DMS114 treated with DMSO at 0.1 percent for 48 hours (cell line): Measurements from ENCODE around the gene SLC19A1.

Source experiments
- DNase-seq: peaks from one replicate; lab custom pipeline; 2025; ENCODE audit not compliant: unreplicated experiment; lab: John Stamatoyannopoulos, UW

SLC19A1 gene

GRCh38 chr21:45458281-45459170 is 83.7 kb downstream of the SLC19A1 start:
- DNase-seq, result no peak

GRCh38 chr21:45457832-45458172 is 84.4 kb downstream of the SLC19A1 start:
- DNase-seq, result no peak

GRCh38 chr21:45457161-45457831 is 84.9 kb downstream of the SLC19A1 start:
- DNase-seq, result no peak

- no peak for DNase-seq
These were observed 85.6 kb downstream of the SLC19A1 start for GRCh38 chr21:45456584-45457160.

- no peak for DNase-seq
These were observed 86.3 kb downstream of the SLC19A1 start for GRCh38 chr21:45455674-45456583.

GRCh38 chr21:45454926-45455673 is 87.1 kb downstream of the SLC19A1 start:
- DNase-seq, result no peak

GRCh38 chr21:45454060-45454925 is 87.9 kb downstream of the SLC19A1 start:
- no peak for DNase-seq

- DNase-seq, result no peak
These were observed 88.8 kb downstream of the SLC19A1 start for GRCh38 chr21:45453308-45453950.

- no peak for DNase-seq
These were observed 89.4 kb downstream of the SLC19A1 start for GRCh38 chr21:45452696-45453307.

GRCh38 chr21:45451771-45452182 is 90.5 kb downstream of the SLC19A1 start:
- DNase-seq, result no peak

- no peak for DNase-seq
These were observed 91.0 kb downstream of the SLC19A1 start for GRCh38 chr21:45451091-45451740.

- DNase-seq, result no peak
These were observed 91.7 kb downstream of the SLC19A1 start for GRCh38 chr21:45450423-45451090.

GRCh38 chr21:45449658-45450422 is 92.4 kb downstream of the SLC19A1 start:
- DNase-seq, result no peak

GRCh38 chr21:45448810-45449657 is 93.2 kb downstream of the SLC19A1 start:
- no peak for DNase-seq

GRCh38 chr21:45448283-45448809 is 93.9 kb downstream of the SLC19A1 start:
- no peak for DNase-seq
